Measurements from ENCODE around the gene PNMA6F. TPM values are rescaled to one million over a fixed set of nuclear protein-coding genes. Genes with fewer than 3 reads are reported as not detected.

Gene PNMA6F
- total and polyA plus RNA-seq, 2 of the 8 experiments (the other 6 are each of a cell fraction or from before 2014, with no cell fraction given) = 0.12 to 0.22 TPM

DNA sequence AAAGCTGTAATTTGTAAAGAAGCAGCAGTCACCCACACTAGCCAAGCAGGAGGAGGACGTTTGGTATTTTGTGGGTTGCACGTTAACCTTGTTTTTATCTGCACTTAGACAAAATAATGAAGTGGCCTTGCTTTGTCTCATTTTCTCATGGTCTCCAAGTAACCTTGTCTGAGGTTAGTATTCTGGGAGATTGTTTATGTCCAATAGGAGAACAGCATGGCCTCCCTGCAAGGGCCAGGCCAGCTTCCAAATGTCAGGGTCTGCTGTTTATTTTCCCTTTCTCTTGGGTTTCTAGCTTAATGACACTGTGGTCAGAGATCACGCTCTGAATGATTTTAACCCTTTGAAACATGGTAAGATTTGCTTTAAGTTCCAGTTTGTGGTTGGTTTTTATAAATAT, 49.7 kb upstream of the PNMA6F start:
- TF ChIP-seq CREB1 (IDR thresholded peaks at IDR 0.05) (no peak), CEBPB (IDR thresholded peaks at IDR 0.05; ENCODE audit: low read depth, low read length) (no peak), SAP30 (IDR thresholded peaks at IDR 0.05; ENCODE audit: insufficient read depth, insufficient replicate concordance, low read length) (no peak), RNF2 (IDR thresholded peaks at IDR 0.05; ENCODE audit: borderline replicate concordance, low read depth, low read length, missing control alignments, poor library complexity, severe bottlenecking) (no peak), ASH2L (IDR thresholded peaks at IDR 0.05; ENCODE audit: low read length) (no peak), SUZ12 (IDR thresholded peaks at IDR 0.05; ENCODE audit: low read length) (no peak), RFX5 (IDR thresholded peaks at IDR 0.05; ENCODE audit: borderline replicate concordance, low read depth, low read length) (no peak), SRF (IDR thresholded peaks at IDR 0.05; ENCODE audit: low read depth, low read length) (no peak), SIN3A (conservative IDR thresholded peaks at IDR 0.05 in 1 of 2, IDR thresholded peaks at IDR 0.05 in 1 of 2; ENCODE audit: low read depth in 1 of 2, low read length in 2 of 2) (no peak), KDM4A (IDR thresholded peaks at IDR 0.05; ENCODE audit: low read depth, low read length, severe bottlenecking) (no peak), CTBP2 (IDR thresholded peaks at IDR 0.05; ENCODE audit: borderline replicate concordance, insufficient read depth, insufficient read length, low read length) (no peak)
- TF ChIP-seq, protein P1, sequence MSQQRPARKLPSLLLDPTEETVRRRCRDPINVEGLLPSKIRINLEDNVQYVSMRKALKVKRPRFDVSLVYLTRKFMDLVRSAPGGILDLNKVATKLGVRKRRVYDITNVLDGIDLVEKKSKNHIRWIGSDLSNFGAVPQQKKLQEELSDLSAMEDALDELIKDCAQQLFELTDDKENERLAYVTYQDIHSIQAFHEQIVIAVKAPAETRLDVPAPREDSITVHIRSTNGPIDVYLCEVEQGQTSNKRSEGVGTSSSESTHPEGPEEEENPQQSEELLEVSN (IDR thresholded peaks at IDR 0.05) = no peak
- Histone ChIP-seq H2BK12ac (ENCODE audit: low read depth, low read length) (no peak overlapping the region), H3K27ac (ENCODE audit: low read depth, low read length) (no peak overlapping the region), H4K8ac (ENCODE audit: extremely low read depth, insufficient read depth, low read length) (no peak overlapping the region), H3K4me3 (ENCODE audit: extremely low read depth in 1 of 4, insufficient read depth in 2 of 4, low read depth in 3 of 4, low read length in 4 of 4) (no peak overlapping the region), H3K56ac (replicated peaks; ENCODE audit: insufficient read length, low read depth, low read length) (no peak overlapping the region), H2BK15ac (ENCODE audit: low read length) (no peak overlapping the region), H3K23me2 (ENCODE audit: low read depth, low read length) (no peaks in the 10 kb centered on the region), H3K4me2 (ENCODE audit: insufficient read depth in 1 of 2, low read depth in 2 of 2, low read length in 2 of 2) (no peak overlapping the region), H3K9ac (replicated peaks in 1 of 4; ENCODE audit: extremely low read depth in 1 of 4, low read depth in 3 of 4, low read length in 3 of 4) (no peak overlapping the region), H2AFZ (ENCODE audit: low read length) (no peak overlapping the region), H3K18ac (ENCODE audit: extremely low read depth, low read length) (no peak overlapping the region), H3K79me1 (ENCODE audit: low read depth, low read length) (no peaks in the 10 kb centered on the region), H2BK5ac (ENCODE audit: low read depth, low read length) (no peak overlapping the region), H3K36me3 (ENCODE audit: control insufficient read depth in 2 of 4, insufficient read depth in 4 of 4, low read length in 3 of 4) (no peaks in the 10 kb centered on the region), H4K91ac (replicated peaks; ENCODE audit: insufficient read length, low read length) (no peak overlapping the region), H3K4me1 (replicated peaks in 1 of 4; ENCODE audit: control insufficient read depth in 3 of 4, insufficient read depth in 4 of 4, low read length in 3 of 4) (peaks cover 0 to 3% (median 0%) of the 10 kb centered on the region in 4 experiments; a peak in 1 of 7 replicates), H3K27me3 (replicated peaks in 1 of 4; ENCODE audit: control insufficient read depth in 3 of 4, extremely low read depth in 1 of 4, insufficient read depth in 3 of 4, low read length in 3 of 4) (no peaks in the 10 kb centered on the region), H3K4ac (replicated peaks; ENCODE audit: insufficient read length, low read depth, low read length) (no peak overlapping the region), H4K20me1 (replicated peaks in 1 of 2; ENCODE audit: control insufficient read depth in 1 of 2, insufficient read depth in 2 of 2, low read length in 2 of 2) (no peaks in the 10 kb centered on the region), H2BK120ac (replicated peaks; ENCODE audit: low read depth, low read length) (no peak overlapping the region), H3K79me2 (ENCODE audit: control insufficient read depth in 1 of 2, insufficient read depth in 2 of 2, low read length in 2 of 2) (no peaks in the 10 kb centered on the region), H3K14ac (ENCODE audit: insufficient read length) (no peak overlapping the region), H3K23ac (ENCODE audit: insufficient read length) (no peak overlapping the region), H3K9me3 (ENCODE audit: insufficient read depth in 2 of 2, low read depth in 1 of 2, low read length in 1 of 2) (no peaks in the 10 kb centered on the region), H4K5ac (ENCODE audit: insufficient read length, low read depth, low read length) (no peak overlapping the region), H2BK20ac (ENCODE audit: low read length) (no peak overlapping the region), H2AK5ac (ENCODE audit: low read depth, low read length) (no peak overlapping the region)
- FAIRE-seq (no peak), DNase-seq (ENCODE audit: low read depth in 1 of 2, low spot score in 2 of 2) (no peak)
- 93% methylated on average over 1 of the region's 3 CpGs; no CpG with 5 or more reads in 1 of the 2 experiments for WGBS, 2 experiments (ENCODE audit: extremely low coverage in 1 of 2, insufficient coverage in 1 of 2, insufficient read length in 1 of 2, insufficient replicate concordance in 2 of 2, low coverage in 1 of 2, low lambda C conversion rate in 2 of 2, missing lambda C conversion rate in 1 of 2)
- CTCF ChIA-PET (ENCODE audit: partially characterized antibody) = no interaction called here
- POLR2A ChIA-PET (ENCODE audit: partially characterized antibody) = no interaction called here

Measured in H1 (cell line).